Activated CD4-positive, alpha-beta T cell treated with anti-CD3 and anti-CD28 coated beads for 36 hours (primary cell): ENCODE measurements around the gene PAX2. TPM values are rescaled to one million over a fixed set of nuclear protein-coding genes. Genes with fewer than 3 reads are reported as not detected.

Experiments used
- ATAC-seq: fragments of 200-7000 bp; cut with Tn5 transposase; one replicate; pipeline ENCODE4 v1.10.0; 2021; ENCODE audit warnings: mild to moderate bottlenecking, moderate library complexity
- CTCF ChIA-PET: fragments of 350-600 bp; sonication (Branson Sonifier 250); formaldehyde crosslinking; loops from one replicate; lab custom pipeline; 2021; ENCODE audit warnings: antibody characterized with exemption; lab: Charles Lee
- POLR2A ChIA-PET: fragments of 350-600 bp; sonication (Branson Sonifier 250); formaldehyde crosslinking; loops from one replicate; lab custom pipeline; 2021; ENCODE audit warnings: antibody characterized with exemption, inconsistent platforms; lab: Charles Lee
- DNase-seq: peaks from one replicate; pipeline ENCODE4 v3.0.0-alpha.2; 2020
- H3K27ac Mint-ChIP-seq: one replicate; pipeline ENCODE4 v1.8.0; 2021; ENCODE audit warnings: mixed read lengths
- H3K27me3 Mint-ChIP-seq: one replicate; pipeline ENCODE4 v1.8.0; 2021; ENCODE audit warnings: mixed read lengths
- H3K36me3 Mint-ChIP-seq: one replicate; pipeline ENCODE4 v1.8.0; 2021; ENCODE audit warnings: low read depth, mixed read lengths
- H3K4me1 Mint-ChIP-seq: one replicate; pipeline ENCODE4 v1.8.0; 2021; ENCODE audit warnings: mixed read lengths
- H3K4me3 Mint-ChIP-seq: one replicate; pipeline ENCODE4 v1.8.0; 2021; ENCODE audit warnings: mild to moderate bottlenecking, moderate library complexity, mixed read lengths
- H3K9me3 Mint-ChIP-seq: one replicate; pipeline ENCODE4 v1.8.0; 2021; ENCODE audit warnings: low read depth, mixed read lengths
- intact Hi-C, 2 experiments: fragments of 100-400 bp; cut with DNase I in 1 of 2; cut with micrococcal nuclease in 1 of 2; formaldehyde crosslinking; loops; one replicate each; pipeline versions ENCODE4 v1.14.2 to v1.15.1; 2022 to 2024; cut with DNase I, micrococcal nuclease
- total RNA-seq, 2 experiments: library from RNA; stranded (reverse); gene quantifications; one replicate each; pipeline ENCODE4 v1.2.3, GENCODE V29; 2021

The PAX2 gene
- total RNA-seq, 2 experiments from 2014 or later, result 0.05 to 0.09 TPM

DNA sequence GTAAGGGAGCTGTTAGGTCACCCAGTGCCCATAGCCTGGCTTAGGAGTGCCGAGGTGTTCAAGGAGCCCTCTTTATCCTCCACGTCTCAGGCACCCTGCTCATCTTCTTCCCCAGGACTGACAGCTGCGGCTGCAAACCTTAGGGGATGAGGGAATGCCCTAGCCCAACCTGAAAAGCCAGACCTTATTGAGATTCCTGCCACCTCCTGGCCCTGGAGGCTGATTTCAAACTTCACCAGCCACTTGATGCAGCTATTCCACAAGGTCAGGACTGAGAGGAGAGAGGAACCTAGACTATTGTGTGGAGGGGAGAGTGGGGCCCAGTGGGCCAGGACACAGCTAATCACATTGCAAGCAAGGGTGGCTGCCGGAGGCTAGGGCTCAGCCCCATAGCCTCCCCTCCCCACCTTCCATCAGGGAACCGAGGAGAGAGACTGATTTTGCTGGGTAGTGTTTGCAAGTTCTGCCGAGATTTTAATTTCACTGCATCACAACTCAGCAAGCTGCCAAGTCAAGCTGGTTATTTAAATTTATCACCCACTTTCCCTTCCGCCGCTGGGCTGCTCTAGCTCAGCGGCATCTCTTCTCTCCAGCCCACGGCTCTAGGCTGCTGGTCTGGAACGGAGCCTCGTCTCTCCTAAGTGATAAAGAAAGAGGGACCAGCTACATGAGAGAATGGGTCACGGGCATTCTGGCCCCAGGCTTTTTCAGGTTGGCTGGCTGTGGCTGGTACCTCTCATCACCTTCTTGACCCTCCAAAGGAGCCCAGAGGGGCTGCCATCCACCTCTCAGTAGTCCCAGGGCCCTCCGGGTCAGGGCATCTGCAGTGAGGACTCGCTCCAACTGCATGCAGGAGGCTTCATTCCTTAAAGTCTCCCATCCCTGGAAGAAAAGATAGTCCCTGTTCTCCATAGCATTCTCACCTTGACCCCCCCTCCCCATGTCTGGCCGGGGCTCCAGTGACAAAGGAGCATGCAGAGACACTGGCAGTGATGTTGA lies 66.7 kb downstream of the PAX2 start:
- H3K27me3 Mint-ChIP-seq, result peaks cover 43% of the 10 kb centered on the region

DNA sequence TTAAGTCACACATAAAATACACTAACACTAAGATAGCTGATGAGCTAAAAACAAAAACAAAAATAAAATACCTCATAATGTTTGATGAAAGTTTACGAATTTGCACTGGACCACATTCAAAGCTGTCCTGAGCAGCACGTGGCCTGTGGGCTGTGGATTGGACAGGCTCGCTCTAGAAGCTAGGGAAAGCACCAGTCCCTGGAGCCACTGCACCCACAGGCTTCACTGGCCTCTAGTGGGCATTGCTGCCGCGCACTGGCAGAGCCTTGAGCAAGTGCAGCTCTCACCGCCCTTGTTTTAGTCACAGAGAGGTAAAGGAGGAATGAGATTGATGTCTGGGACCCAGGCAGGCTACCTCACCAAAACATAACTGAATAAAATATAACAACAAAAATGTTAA lies 67.6 kb downstream of the PAX2 start:
- intact Hi-C loops, result no loop called here
- no peak for DNase-seq
- Mint-ChIP-seq H3K4me3 (no peak overlapping the region), H3K9me3 (no peaks in the 10 kb centered on the region), H3K36me3 (no peaks in the 10 kb centered on the region), H3K27me3 (peaks cover 39% of the 10 kb centered on the region), H3K27ac (no peak overlapping the region), H3K4me1 (no peaks in the 10 kb centered on the region)
- ChIA-PET CTCF (no interaction called here), POLR2A (no interaction called here)
- ATAC-seq, result no peak

More for the DNA sequence above, 66.7 kb downstream of the PAX2 start:
- intact Hi-C loops, result no loop called here
- H3K4me3 Mint-ChIP-seq, result no peak overlapping the region
- DNase-seq (no peak), ATAC-seq (no peak)
- ChIA-PET POLR2A (no interaction called here), CTCF (interaction anchor here (2.8 kb wide), 1 partner anchor 68 kb away, joined by 11 read pairs; no protein-coding TSS in a partner anchor)
- H3K27ac Mint-ChIP-seq, result no peak overlapping the region
- no peaks in the 10 kb centered on the region for H3K4me1 Mint-ChIP-seq
- H3K9me3 Mint-ChIP-seq, result no peaks in the 10 kb centered on the region
- H3K36me3 Mint-ChIP-seq, result no peaks in the 10 kb centered on the region

DNA sequence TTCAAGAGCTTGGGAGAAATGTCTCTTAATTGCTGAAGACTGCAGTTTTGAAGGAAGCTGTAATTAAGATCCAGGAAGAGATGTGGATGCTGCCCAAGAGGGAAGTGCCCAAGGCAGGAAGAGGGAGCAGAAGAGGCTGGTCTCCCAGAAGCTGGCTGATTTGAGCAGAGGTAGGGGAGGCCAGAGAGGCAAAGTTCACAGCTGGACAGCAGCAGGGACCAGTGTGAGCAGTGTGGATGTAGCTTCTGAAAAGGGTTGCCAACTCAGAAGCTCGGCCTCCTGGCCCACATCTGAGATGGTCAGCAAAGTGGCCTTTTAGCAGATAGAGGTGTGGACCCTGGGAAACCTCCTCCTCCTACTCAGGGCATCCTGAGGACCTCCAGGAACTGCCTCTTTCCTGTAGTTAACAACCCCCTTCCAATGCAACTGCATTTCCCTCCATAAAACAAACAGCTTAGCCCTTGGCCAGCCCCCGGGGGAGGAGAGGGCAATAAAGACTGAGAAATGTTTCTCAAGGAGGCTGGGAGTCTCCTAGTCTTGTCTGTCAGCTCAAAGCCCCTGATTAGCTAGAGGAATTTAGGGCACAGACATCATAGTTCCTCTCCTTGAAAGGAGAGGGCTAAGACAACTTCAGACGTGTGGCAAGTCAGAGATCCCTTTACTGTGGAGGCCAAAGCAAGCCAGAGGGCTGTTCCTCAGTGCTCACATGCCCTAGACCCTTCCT lies 69.5 kb downstream of the PAX2 start:
- peaks cover 36% of the 10 kb centered on the region for H3K27me3 Mint-ChIP-seq
- ATAC-seq (no peak), DNase-seq (no peak)
- no peaks in the 10 kb centered on the region for H3K36me3 Mint-ChIP-seq
- CTCF ChIA-PET, result interaction anchor here (0.9 kb wide), 1 partner anchor 144 kb away, joined by 3 read pairs; no protein-coding TSS in a partner anchor
- no peaks in the 10 kb centered on the region for H3K9me3 Mint-ChIP-seq
- intact Hi-C loops, result no loop called here
- no peaks in the 10 kb centered on the region for H3K4me1 Mint-ChIP-seq
- H3K4me3 Mint-ChIP-seq, result no peak overlapping the region
- H3K27ac Mint-ChIP-seq, result no peak overlapping the region
- POLR2A ChIA-PET, result no interaction called here

DNA sequence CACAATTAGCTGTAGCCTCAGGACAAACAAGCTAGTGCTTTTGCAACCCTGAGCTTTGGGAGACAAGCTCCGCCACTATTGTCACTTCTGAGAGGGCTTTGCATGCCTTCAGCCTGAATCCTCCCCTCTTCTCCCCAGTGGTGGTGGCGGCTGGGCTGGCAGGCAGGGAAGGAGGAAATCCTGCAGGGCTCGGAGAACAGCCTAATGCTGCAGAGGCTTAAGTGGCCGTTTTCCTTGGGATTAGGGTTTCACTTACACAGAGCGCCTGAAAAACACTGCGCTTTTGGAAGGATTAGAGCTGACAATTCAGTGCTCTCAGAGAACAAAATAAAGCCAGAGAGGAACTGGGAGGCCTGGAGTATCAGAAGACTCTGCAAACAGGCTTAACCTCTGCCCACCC lies 71.3 kb downstream of the PAX2 start:
- POLR2A ChIA-PET, result no interaction called here
- H3K27me3 Mint-ChIP-seq, result peaks cover 38% of the 10 kb centered on the region
- no peaks in the 10 kb centered on the region for H3K4me1 Mint-ChIP-seq
- intact Hi-C loops, result no loop called here
- no peak overlapping the region for H3K4me3 Mint-ChIP-seq
- H3K27ac Mint-ChIP-seq, result no peak overlapping the region
- no peak for ATAC-seq
- CTCF ChIA-PET, result interaction anchor here (0.8 kb wide), 1 partner anchor 72 kb away, joined by 4 read pairs; no protein-coding TSS in a partner anchor
- H3K36me3 Mint-ChIP-seq, result no peaks in the 10 kb centered on the region
- no peak for DNase-seq
- no peaks in the 10 kb centered on the region for H3K9me3 Mint-ChIP-seq

DNA sequence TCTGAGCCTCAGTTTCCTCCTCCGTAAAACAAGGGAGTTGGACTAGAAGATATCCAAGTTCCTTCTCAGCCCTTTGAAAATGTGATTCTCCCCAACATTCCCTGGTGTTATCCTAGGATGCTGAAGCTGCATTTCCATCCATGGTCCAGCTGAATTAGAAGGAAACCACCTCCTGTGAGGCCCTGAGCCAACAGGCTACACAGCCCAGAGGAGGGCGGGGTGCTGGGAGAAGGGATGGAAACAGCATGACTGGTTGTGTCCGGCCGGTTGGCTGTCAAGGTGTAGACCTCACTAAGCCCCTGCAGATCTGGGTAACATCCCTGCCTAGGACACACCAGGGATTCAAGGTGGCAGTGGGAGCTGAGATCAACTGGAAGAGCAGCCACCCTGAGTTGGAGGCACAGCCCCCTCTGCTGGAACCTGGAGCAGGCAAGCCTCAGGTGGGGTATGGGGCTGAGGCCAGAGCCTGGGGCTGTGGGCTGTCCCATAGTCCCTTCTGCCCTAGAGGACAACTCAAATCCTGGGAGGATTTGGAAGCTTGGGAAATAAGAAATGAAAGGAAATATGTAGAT lies 72.0 kb downstream of the PAX2 start:
- no peak overlapping the region for H3K27ac Mint-ChIP-seq
- no peak overlapping the region for H3K4me3 Mint-ChIP-seq
- ChIA-PET CTCF (no interaction called here), POLR2A (no interaction called here)
- ATAC-seq (no peak), DNase-seq (no peak)
- peaks cover 42% of the 10 kb centered on the region for H3K27me3 Mint-ChIP-seq
- intact Hi-C loops, result no loop called here
- no peaks in the 10 kb centered on the region for H3K9me3 Mint-ChIP-seq
- no peaks in the 10 kb centered on the region for H3K4me1 Mint-ChIP-seq
- no peaks in the 10 kb centered on the region for H3K36me3 Mint-ChIP-seq

DNA sequence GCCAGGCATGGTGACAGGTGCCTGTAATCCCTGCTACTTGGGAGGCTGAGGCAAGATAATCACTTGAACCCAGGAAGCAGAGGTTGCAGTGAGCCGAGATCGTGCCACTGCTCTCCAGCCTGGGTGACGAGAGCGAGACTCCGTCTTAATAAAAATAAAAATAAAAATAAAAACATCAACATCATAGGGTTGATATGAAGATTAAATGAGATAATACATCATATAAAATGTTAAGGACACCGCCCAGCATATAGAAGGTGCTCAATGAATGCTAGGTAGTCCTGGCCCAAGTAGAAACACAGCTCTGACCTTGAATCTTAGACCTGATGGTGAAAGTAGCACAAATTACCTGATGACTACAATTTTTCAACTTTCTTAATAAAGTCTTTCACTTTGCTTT lies 74.0 kb downstream of the PAX2 start:
- ATAC-seq (no peak), DNase-seq (no peak)
- ChIA-PET CTCF (no interaction called here), POLR2A (no interaction called here)
- no peaks in the 10 kb centered on the region for H3K36me3 Mint-ChIP-seq
- H3K27ac Mint-ChIP-seq, result no peak overlapping the region
- no peaks in the 10 kb centered on the region for H3K4me1 Mint-ChIP-seq
- peaks cover 46% of the 10 kb centered on the region for H3K27me3 Mint-ChIP-seq
- intact Hi-C loops, result no loop called here
- H3K9me3 Mint-ChIP-seq, result no peaks in the 10 kb centered on the region
- no peak overlapping the region for H3K4me3 Mint-ChIP-seq

DNA sequence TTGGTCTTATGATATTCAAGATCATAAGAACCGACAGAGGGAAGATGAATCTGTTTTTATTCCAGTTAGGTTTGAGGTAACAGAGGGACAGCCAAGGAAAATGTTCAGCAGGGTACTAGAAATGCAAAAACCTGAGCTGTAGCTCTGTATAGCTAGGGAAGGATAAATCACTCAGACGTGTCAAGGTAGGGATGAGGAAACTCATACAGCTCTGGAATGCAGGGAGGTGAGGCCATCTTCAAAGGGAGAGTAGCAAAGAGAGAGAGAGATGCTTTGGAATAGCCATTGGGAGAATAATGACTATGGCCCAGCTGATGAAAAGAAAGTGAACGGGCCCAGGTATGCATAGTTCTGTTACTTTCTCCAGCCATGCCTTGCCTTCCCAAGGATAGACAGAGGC lies 77.8 kb downstream of the PAX2 start:
- Mint-ChIP-seq H3K9me3 (no peaks in the 10 kb centered on the region), H3K4me3 (no peak overlapping the region), H3K27ac (no peak overlapping the region), H3K36me3 (no peaks in the 10 kb centered on the region), H3K27me3 (peaks cover 51% of the 10 kb centered on the region), H3K4me1 (peaks cover 5% of the 10 kb centered on the region)
- CTCF ChIA-PET, result interaction anchor here (0.8 to 1.5 kb wide), 3 partner anchors 13 to 79 kb away, joined by 3 to 5 read pairs (median 3); no protein-coding TSS in a partner anchor
- POLR2A ChIA-PET, result no interaction called here
- intact Hi-C loops, result loop anchor here in 1 of 2 experiments (10.0 kb wide), 1 partner anchor 402 kb away; the partner anchor contains the start of gene LBX1
- DNase-seq (no peak), ATAC-seq (no peak)

DNA sequence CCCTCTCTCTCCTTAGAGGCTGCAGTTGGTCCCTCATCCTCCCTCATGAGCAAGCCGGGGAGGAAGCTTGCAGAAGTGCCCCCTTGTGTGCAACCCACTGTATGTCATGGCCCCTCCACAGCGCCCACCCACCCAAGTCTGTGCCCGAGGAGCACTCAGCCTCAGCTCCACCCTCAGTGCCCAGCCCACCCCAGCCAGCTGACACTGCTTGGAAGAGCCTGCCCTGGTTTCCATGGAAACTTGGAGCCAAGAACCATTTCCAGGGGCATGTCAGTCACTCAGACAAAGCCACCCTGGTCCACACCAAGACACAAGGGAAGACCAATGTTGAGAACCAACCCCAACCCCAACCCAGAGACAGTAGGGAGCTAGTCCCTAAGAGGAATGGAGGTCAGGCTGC lies 79.5 kb downstream of the PAX2 start:
- DNase-seq, result no peak
- CTCF ChIA-PET, result interaction anchor here (1.2 to 1.7 kb wide), 2 partner anchors 10 to 82 kb away, joined by 4 to 5 read pairs; no protein-coding TSS in a partner anchor
- H3K36me3 Mint-ChIP-seq, result peaks cover under 1% of the 10 kb centered on the region
- ATAC-seq, result no peak
- POLR2A ChIA-PET, result interaction anchor here (0.6 kb wide), 1 partner anchor 32 kb away, joined by 4 read pairs; no protein-coding TSS in a partner anchor
- intact Hi-C loops, result loop anchor here (5.0 to 10.0 kb wide), 4 partner anchors 47 to 400 kb away; partner anchors contain the start of genes LBX1 (in 1 of the 2) and PAX2 (in 1 of the 2)
- H3K27me3 Mint-ChIP-seq, result peaks cover 58% of the 10 kb centered on the region
- H3K4me1 Mint-ChIP-seq, result peaks cover 17% of the 10 kb centered on the region
- H3K27ac Mint-ChIP-seq, result no peak overlapping the region
- no peaks in the 10 kb centered on the region for H3K9me3 Mint-ChIP-seq
- no peak overlapping the region for H3K4me3 Mint-ChIP-seq

DNA sequence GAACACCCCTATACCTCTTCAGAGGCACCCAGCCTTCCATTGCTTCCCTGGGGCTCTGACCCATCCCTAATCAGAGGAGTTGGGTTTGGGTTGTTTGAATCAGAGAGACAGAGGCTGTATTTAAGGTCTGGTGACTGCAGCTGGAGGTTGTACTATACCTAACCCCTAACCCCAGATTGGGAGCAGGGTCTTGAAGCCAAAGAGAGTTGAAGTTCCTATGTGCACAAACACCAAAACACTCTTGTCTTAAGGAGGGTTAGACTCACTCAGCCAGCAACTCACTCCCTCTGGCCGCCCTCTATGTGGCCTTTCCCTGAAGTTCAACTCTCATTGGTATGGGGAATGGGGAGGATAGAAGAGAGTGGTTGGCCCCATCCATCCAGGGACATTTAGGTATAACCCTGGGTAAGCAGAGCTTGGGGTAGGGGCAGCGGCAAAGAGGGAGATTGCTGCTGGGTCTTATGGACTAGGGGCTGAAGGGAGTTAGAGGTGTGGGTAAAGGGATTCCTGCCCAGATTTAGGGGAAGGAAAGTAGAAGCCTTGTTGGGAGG lies 80.0 kb downstream of the PAX2 start:
- no peak for DNase-seq
- Mint-ChIP-seq H3K36me3 (peaks cover 2% of the 10 kb centered on the region), H3K4me3 (no peak overlapping the region), H3K9me3 (no peaks in the 10 kb centered on the region), H3K27me3 (peaks cover 61% of the 10 kb centered on the region), H3K4me1 (peaks cover 22% of the 10 kb centered on the region), H3K27ac (no peak overlapping the region)
- CTCF ChIA-PET, result interaction anchor here (1.7 kb wide), 1 partner anchor 9 kb away, joined by 4 read pairs; no protein-coding TSS in a partner anchor
- ATAC-seq, result no peak
- POLR2A ChIA-PET, result no interaction called here
- intact Hi-C loops, result loop anchor here (5.0 to 10.0 kb wide), 4 partner anchors 47 to 399 kb away; partner anchors contain the start of genes LBX1 (in 1 of the 2) and PAX2 (in 1 of the 2)

DNA sequence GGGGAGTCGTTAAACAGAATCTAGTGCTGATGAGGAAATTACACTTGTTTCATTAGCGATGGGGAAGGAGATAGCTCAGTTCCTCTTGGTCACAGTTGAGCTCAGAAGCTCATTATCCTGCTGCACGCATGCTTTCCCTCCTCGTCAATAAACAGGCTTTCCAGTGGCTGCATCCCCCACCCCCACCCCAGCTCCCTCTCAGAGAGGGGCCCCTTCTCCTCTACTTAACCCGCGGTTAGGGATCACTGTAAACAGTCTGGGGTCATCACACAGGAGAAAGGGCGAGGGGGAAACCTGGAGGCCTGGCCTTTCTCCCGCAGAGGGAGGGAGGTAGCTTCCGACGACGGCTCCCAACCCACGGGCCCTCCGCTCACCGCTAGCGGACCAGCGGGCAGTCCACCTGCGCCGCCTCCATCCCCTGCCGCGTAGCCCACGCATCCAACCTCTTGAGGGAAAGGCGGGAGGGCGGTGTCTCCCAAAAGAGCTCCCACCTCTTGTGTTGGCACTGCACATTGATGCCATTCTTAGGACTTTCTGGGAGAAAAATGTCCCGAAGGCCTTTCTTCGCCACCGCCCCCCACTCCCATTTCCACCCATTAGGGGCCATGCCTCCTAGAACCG lies 80.8 kb downstream of the PAX2 start:
- H3K9me3 Mint-ChIP-seq, result no peaks in the 10 kb centered on the region
- ChIA-PET CTCF (interaction anchor here (1.7 kb wide), 1 partner anchor 9 kb away, joined by 4 read pairs; no protein-coding TSS in a partner anchor), POLR2A (no interaction called here)
- peaks cover 63% of the 10 kb centered on the region for H3K27me3 Mint-ChIP-seq
- intact Hi-C loops, result loop anchor here (2.0 to 10.0 kb wide), 6 partner anchors 46 to 399 kb away; partner anchors contain the start of genes LBX1 (in 1 of the 2) and PAX2 (in 1 of the 2)
- H3K4me1 Mint-ChIP-seq, result peaks cover 24% of the 10 kb centered on the region
- peaks cover 2% of the 10 kb centered on the region for H3K36me3 Mint-ChIP-seq
- no peak overlapping the region for H3K4me3 Mint-ChIP-seq
- ATAC-seq (no peak), DNase-seq (no peak)
- no peak overlapping the region for H3K27ac Mint-ChIP-seq
